ENCODE measurements around the gene FAM53A. TPM values are rescaled to one million over a fixed set of nuclear protein-coding genes. Genes with fewer than 3 reads are reported as not detected.

Gene FAM53A
- total RNA-seq, 1 experiment from 2014 or later, result 1.5 TPM

DNA sequence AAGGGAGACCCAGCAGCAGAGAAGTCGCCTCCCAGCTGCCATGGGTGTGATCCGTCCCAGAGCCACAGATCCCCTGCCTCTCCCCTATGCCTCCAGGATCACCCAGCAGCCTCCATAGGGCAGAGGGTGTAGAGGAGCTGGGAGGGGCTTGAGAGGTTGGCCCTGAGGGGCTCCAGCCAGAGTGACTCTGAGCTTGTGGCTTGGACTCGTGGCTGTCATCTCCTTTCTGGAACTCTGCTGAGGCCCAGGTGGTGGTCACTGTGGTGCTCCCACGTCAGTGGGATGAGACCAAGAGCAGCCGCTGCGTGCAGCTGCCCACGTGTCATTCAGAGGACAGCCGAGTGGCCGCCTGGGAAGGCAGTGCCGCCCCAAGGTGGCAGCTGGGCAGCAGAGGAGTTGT, 41.4 kb upstream of the FAM53A start:
- Histone ChIP-seq H3K79me2 (ENCODE audit: low read length) (peaks cover 70% of the 10 kb centered on the region), H3K36me3 (ENCODE audit: insufficient read depth, low read length) (peaks cover 55% of the 10 kb centered on the region), H3K9ac (ENCODE audit: low read length) (no peak overlapping the region), H3K4me2 (ENCODE audit: low read depth, low read length, poor library complexity, severe bottlenecking) (no peak overlapping the region), H3K9me3 (ENCODE audit: low read length) (no peaks in the 10 kb centered on the region), H3K4me1 (ENCODE audit: low read length) (peaks cover 13% of the 10 kb centered on the region), H3K27me3 (ENCODE audit: low read length) (no peaks in the 10 kb centered on the region), H4K20me1 (ENCODE audit: insufficient read depth, low read depth, low read length) (peaks cover 12% of the 10 kb centered on the region), H2AFZ (ENCODE audit: low read length) (no peak overlapping the region), H3K27ac (ENCODE audit: low read length) (no peak overlapping the region), H3K9me2 (replicated peaks; ENCODE audit: insufficient read depth, low read length) (no peaks in the 10 kb centered on the region), H3K4me3 (ENCODE audit: low read length) (no peak overlapping the region)
- DNase-seq, result no peak

GRCh38 chr4:1723131-1723801, 39.2 kb upstream of the FAM53A start:
- DNase-seq, result no peak

DNA sequence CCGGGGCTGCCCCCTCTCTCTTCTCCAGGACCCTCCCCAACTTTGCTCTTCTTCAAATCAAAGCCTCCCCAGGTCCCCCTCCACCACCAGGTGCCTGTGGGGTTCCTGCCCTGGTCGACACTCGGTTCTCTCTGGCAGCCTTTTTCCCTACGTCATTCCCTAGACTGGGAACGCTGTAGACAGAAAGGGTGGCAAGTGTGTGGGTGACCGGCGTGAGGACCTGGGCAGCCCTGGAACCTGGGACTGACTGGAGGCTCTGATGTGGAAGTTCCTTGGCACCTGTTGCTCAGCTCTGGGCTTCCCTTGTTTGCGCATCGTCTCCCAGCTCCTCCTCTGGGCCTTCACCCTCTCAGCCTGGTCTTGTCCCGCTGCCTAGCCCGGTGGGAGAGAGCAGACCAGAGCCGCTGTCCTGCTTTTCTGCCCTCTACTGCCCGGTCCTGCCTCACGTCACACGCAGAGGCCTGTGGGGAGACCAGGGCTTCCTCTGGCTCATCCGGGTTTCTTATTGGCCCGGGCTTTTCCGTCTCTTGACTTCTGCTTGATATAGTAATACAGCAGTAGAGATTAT, 38.5 kb upstream of the FAM53A start:
- Histone ChIP-seq H3K9me3 (ENCODE audit: low read length) (no peaks in the 10 kb centered on the region), H3K27me3 (ENCODE audit: low read length) (no peaks in the 10 kb centered on the region), H3K4me3 (ENCODE audit: low read length) (peak overlapping the region; percentile 77), H3K9me2 (replicated peaks; ENCODE audit: insufficient read depth, low read length) (no peaks in the 10 kb centered on the region), H3K36me3 (ENCODE audit: insufficient read depth, low read length) (peaks cover 30% of the 10 kb centered on the region), H3K9ac (ENCODE audit: low read length) (peak overlapping the region; percentile 83), H3K79me2 (ENCODE audit: low read length) (peaks cover 70% of the 10 kb centered on the region), H4K20me1 (ENCODE audit: insufficient read depth, low read depth, low read length) (peaks cover 24% of the 10 kb centered on the region), H3K4me1 (ENCODE audit: low read length) (peaks cover 40% of the 10 kb centered on the region), H3K4me2 (ENCODE audit: low read depth, low read length, poor library complexity, severe bottlenecking) (peak overlapping the region; percentile 97), H3K27ac (ENCODE audit: low read length) (peak overlapping the region; percentile 58), H2AFZ (ENCODE audit: low read length) (no peak overlapping the region)
- DNase-seq, result no peak

More at GRCh38 chr4:1723131-1723801, 39.2 kb upstream of the FAM53A start:
- Histone ChIP-seq H4K20me1 (ENCODE audit: insufficient read depth, low read depth, low read length) (peaks cover 18% of the 10 kb centered on the region), H3K9me2 (replicated peaks; ENCODE audit: insufficient read depth, low read length) (no peaks in the 10 kb centered on the region), H3K4me3 (ENCODE audit: low read length) (peak overlapping the region; percentile 77), H3K79me2 (ENCODE audit: low read length) (peaks cover 73% of the 10 kb centered on the region), H3K27ac (ENCODE audit: low read length) (peak overlapping the region; percentile 58), H3K4me1 (ENCODE audit: low read length) (peaks cover 35% of the 10 kb centered on the region), H2AFZ (ENCODE audit: low read length) (no peak overlapping the region), H3K36me3 (ENCODE audit: insufficient read depth, low read length) (peaks cover 37% of the 10 kb centered on the region), H3K27me3 (ENCODE audit: low read length) (no peaks in the 10 kb centered on the region), H3K9ac (ENCODE audit: low read length) (peak overlapping the region; percentile 83), H3K4me2 (ENCODE audit: low read depth, low read length, poor library complexity, severe bottlenecking) (peak overlapping the region; percentile 97), H3K9me3 (ENCODE audit: low read length) (no peaks in the 10 kb centered on the region)

- H3K4me3 ChIP-seq (ENCODE audit: low read length), result peak overlapping the region; percentile 77
- peaks cover 23% of the 10 kb centered on the region for H3K36me3 ChIP-seq (ENCODE audit: insufficient read depth, low read length)
- peak overlapping the region; percentile 58 for H3K27ac ChIP-seq (ENCODE audit: low read length)
- DNase-seq, result peak; percentile 62
- H3K4me2 ChIP-seq (ENCODE audit: low read depth, low read length, poor library complexity, severe bottlenecking), result peak overlapping the region; percentile 97
- H3K9me2 ChIP-seq (replicated peaks; ENCODE audit: insufficient read depth, low read length), result no peaks in the 10 kb centered on the region
- H4K20me1 ChIP-seq (ENCODE audit: insufficient read depth, low read depth, low read length), result peaks cover 25% of the 10 kb centered on the region
- H2AFZ ChIP-seq (ENCODE audit: low read length), result no peak overlapping the region
- H3K9ac ChIP-seq (ENCODE audit: low read length), result peak overlapping the region; percentile 83
- no peaks in the 10 kb centered on the region for H3K27me3 ChIP-seq (ENCODE audit: low read length)
- no peaks in the 10 kb centered on the region for H3K9me3 ChIP-seq (ENCODE audit: low read length)
- H3K4me1 ChIP-seq (ENCODE audit: low read length), result peaks cover 40% of the 10 kb centered on the region
- H3K79me2 ChIP-seq (ENCODE audit: low read length), result peaks cover 70% of the 10 kb centered on the region
Observed at GRCh38 chr4:1721666-1722550, 37.8 kb upstream of the FAM53A start.

DNA sequence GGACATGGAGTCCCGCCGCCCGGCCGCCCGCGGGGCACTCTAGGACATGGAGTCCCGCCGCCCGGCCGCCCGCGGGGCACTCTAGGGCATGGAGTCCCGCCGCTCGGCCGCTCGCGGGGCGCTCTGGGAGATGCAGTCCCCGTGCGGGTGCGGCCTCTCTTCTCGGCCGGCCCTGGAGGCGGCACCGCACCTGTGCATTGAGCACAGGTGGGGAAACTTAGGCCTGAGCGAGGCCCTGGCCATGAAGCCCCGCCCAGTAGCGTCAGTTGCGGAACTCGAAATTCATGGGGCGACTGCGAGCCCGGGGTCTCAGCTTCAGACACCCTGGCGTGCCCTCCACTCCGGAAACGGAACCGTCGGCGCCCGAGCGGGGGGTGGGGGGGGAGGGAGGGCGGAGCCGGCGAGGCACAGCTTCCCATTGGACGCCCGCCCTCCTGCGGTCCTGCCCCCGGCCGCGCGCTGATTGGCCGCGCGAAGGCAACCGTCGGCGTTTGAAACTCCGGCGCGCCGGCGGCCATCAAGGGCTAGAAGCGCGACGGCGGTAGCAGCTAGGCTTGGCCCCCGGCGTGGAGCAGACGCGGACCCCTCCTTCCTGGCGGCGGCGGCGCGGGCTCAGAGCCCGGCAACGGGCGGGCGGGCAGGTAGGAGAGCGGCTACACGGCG, 37.0 kb upstream of the FAM53A start, which contains the start of the genes TACC3 and TMEM129:
TSS of gene TACC3 (plus strand) at position 519 of the 663 bp plus-strand sequence. CDS start 1,901 bp downstream, outside the sequence.
TSS of gene TMEM129 (minus strand) at position 321 of the 663 bp plus-strand sequence. CDS start 486 bp downstream, outside the sequence.
- Histone ChIP-seq H3K4me1 (ENCODE audit: low read length) (peaks cover 46% of the 10 kb centered on the region), H3K4me3 (ENCODE audit: low read length) (peak within 1 kb of the TSS; percentile 82), H2AFZ (ENCODE audit: low read length) (0 out of 2 replicates have a peak within 1 kb of the TSS, but pooled peaks have one; percentile 50), H3K9me2 (replicated peaks; ENCODE audit: insufficient read depth, low read length) (no peaks in the 10 kb centered on the region), H3K27ac (ENCODE audit: low read length) (peak within 1 kb of the TSS; percentile 87), H3K27me3 (ENCODE audit: low read length) (no peaks in the 10 kb centered on the region), H4K20me1 (ENCODE audit: insufficient read depth, low read depth, low read length) (peaks cover 29% of the 10 kb centered on the region), H3K79me2 (ENCODE audit: low read length) (peaks cover 71% of the 10 kb centered on the region), H3K9me3 (ENCODE audit: low read length) (no peaks in the 10 kb centered on the region), H3K36me3 (ENCODE audit: insufficient read depth, low read length) (peaks cover 17% of the 10 kb centered on the region; the same call in 1 of the 2 replicates), H3K9ac (ENCODE audit: low read length) (peak within 1 kb of the TSS; percentile 93), H3K4me2 (ENCODE audit: low read depth, low read length, poor library complexity, severe bottlenecking) (peak within 1 kb of the TSS; percentile 97)
- DNase-seq, result peak; percentile 99

DNA sequence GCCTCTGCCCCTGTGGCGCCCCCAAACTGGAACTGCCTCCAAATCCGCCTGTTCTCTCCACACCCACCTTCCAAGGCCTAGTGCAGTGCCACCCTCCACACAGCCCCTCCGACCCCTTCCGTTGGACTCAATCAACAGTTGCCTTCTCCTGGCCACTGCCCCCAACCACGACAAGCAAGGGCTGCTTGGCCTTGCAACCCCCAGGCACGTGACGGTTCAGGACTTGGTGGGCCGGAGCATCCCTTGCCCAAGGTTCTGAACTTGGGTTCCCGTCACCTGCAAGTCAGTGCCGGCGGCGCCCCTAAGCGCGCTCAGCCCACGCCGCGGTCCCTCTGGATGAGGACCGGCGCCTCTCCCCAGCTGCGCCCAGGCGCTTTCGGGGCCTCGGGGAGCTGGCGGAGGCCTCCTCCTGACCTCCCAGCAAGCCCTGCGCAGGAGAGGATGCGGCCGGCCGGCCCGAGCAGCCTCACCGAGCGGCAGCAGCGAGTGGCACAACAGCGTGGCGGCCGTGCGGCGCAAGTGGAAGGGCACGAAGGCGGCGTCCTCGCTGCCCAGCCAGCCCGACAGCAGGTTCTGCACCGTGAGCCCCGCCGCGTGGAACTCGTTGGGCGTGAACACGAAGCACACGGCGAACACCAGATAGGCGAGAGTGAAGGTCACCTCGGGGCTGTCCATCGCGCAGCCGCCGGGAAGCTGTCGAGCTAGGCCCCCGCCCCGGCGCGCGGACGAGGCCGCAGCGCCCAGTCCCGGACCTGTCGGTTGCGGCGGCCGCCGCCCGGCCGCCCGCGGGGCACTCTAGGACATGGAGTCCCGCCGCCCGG, 36.3 kb upstream of the FAM53A start:
- peaks cover 54% of the 10 kb centered on the region for H3K4me1 ChIP-seq (ENCODE audit: low read length)

More for the DNA sequence above, 36.3 kb upstream of the FAM53A start:
- H3K4me2 ChIP-seq (ENCODE audit: low read depth, low read length, poor library complexity, severe bottlenecking), result peak overlapping the region; percentile 96
- peaks cover 71% of the 10 kb centered on the region for H3K79me2 ChIP-seq (ENCODE audit: low read length)
- H2AFZ ChIP-seq (ENCODE audit: low read length), result 0 out of 2 replicates have a peak overlapping the region, but pooled peaks have one; percentile 50
- peak overlapping the region; percentile 93 for H3K9ac ChIP-seq (ENCODE audit: low read length)
- H3K27ac ChIP-seq (ENCODE audit: low read length), result peak overlapping the region; percentile 87
- no peaks in the 10 kb centered on the region for H3K27me3 ChIP-seq (ENCODE audit: low read length)
- peaks cover 36% of the 10 kb centered on the region for H4K20me1 ChIP-seq (ENCODE audit: insufficient read depth, low read depth, low read length)
- DNase-seq, result peak; percentile 85
- no peaks in the 10 kb centered on the region for H3K9me2 ChIP-seq (replicated peaks; ENCODE audit: insufficient read depth, low read length)
- no peaks in the 10 kb centered on the region for H3K9me3 ChIP-seq (ENCODE audit: low read length)
- peak overlapping the region; percentile 82 for H3K4me3 ChIP-seq (ENCODE audit: low read length)
- peaks cover 12% of the 10 kb centered on the region; the same call in 1 of the 2 replicates for H3K36me3 ChIP-seq (ENCODE audit: insufficient read depth, low read length)
